C4-2B (cell line): ENCODE results near the gene FOXO6.

Experiments used
- H3K27ac ChIP-seq: fragments of 450-650 bp; 2 replicates; pipeline ENCODE4 v1.5.1; 2017
- CTCF ChIP-seq: fragments of 450-650 bp; conservative IDR thresholded peaks from 2 replicates; pipeline ENCODE4 v1.5.1; 2017; ENCODE audit warnings: mild to moderate bottlenecking
- ZFX ChIP-seq: fragments of 450-650 bp; IDR thresholded peaks from 2 replicates; pipeline ENCODE4 v1.6.1; 2017

The FOXO6 gene

GRCh38 chr1:41360786-41361494 lies at the start of gene FOXO6:
FOXO6 (plus strand) TSS chr1:41361434.
- peak within 1 kb of the TSS; percentile 58 for H3K27ac ChIP-seq
- TF ChIP-seq CTCF (no peak; the same call in 1 of the 2 replicates), ZFX (no peak)

GRCh38 chr1:41312991-41313645 lies 48.1 kb upstream of the FOXO6 start:
- TF ChIP-seq CTCF: no peak
- TF ChIP-seq ZFX: no peak
- no peak overlapping the region for H3K27ac ChIP-seq

DNA sequence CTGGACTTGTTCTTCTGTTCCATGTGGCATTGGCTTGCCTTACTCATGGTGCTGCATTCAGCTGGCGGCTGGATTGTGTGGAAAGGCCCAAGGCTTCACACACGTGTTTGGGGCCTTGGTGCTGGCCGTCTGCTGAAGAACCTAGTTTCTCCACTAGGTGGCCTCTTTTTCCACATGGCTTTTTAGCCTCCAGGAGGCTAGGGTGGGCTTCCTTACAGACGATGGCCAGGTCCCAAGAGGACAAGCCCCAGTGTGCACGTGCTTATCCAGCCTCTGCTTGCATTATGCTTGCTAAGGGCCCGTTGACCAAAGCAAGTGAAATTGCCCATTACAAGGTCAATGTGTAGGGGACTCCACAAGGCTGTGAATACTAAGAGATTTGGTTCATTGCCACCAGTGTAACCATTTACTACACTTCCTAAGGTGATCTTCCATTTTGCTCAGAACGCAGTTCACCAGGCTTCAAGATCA lies 47.5 kb upstream of the FOXO6 start:
- H3K27ac ChIP-seq: no peak overlapping the region
- no peak for TF ChIP-seq ZFX
- TF ChIP-seq CTCF: peak; percentile 68

DNA sequence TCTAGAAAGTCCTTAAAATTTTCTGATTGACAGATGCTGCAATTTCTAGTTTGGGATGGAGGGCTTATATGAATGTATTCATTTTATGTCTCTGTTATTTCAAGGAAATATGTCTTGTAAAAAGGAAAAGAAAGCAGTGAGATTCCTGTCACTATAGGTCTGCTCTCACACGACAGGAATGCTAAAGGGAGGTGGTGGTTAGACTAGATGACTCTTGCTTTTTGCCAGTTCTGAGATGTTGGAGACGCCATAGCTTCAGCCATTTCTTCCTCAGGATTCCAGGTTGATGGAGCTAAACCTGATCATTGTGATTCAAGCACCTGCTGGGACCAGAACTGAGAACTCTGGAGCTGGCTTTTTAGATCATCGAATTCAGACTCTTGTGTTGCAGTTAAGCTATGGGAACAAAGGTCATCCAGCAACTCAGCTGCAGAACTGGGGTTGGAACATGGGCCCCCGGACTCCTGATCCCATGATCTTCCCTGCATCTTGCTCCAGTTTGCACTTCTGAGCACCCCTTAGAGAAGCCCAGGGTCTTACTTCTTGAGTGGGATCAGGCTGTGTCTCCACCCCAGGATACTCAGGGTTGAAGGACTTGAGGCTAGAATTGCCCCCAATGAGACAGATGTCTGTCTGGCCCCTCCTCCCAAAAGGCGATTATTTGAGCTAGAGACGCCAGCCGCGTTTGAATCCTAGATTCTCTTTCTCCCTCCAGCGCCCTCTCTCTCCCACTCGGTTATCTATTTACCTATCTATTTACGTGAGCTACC lies 46.7 kb upstream of the FOXO6 start:
- TF ChIP-seq CTCF: no peak
- TF ChIP-seq ZFX: no peak
- no peak overlapping the region for H3K27ac ChIP-seq

DNA sequence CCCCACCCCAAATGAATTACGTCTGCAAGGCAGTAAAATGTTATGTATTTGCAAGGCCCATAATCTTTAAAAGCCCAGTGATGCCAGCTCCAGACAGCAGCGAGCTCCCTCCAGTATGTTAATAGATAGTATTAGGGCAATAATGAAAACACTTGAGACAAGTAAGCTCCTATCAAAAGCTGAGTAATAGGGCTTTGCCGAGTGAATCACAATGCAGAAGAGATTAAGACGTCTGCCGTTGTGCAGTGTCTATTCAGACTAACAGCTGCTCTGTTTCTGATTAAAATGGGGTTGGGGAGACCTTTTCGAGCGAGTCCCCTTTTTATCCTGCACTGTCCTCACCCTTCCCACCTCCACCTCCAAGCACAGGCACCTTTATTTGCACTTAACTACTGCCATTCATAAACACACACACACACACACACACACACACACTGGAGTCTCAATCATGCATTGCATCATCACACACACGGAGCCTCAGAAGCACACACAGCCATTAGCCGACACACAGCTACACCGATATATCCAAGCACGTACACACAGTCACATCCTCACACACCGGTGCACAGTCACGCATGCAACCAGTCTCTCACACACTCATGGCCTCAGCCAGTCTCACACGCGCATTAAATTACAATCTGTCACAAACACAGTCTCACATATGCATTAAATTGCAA lies 46.0 kb upstream of the FOXO6 start:
- H3K27ac ChIP-seq: no peak overlapping the region

GRCh38 chr1:41315871-41316270 lies 45.4 kb upstream of the FOXO6 start:
- no peak for TF ChIP-seq CTCF
- TF ChIP-seq ZFX: no peak
- H3K27ac ChIP-seq: no peak overlapping the region

More for the DNA sequence above, 46.0 kb upstream of the FOXO6 start:
- no peak for TF ChIP-seq ZFX
- no peak for TF ChIP-seq CTCF
